ENCODE results near the gene SPNS1.

- TF ChIP-seq CTCF (conservative IDR thresholded peaks at IDR 0.05): no peak
- TF ChIP-seq EZH2 (IDR thresholded peaks at IDR 0.05; ENCODE audit: low read depth): no peak
These were observed 11.5 kb downstream of the SPNS1 start for GRCh38 chr16:28986046-28986445.

All from PC-9 (cell line).